Measurements from ENCODE around the gene CLCN5.
"Not testable (repeated sequence)": the region's sequence is repeated elsewhere in the genome, so short reads cannot be mapped to it uniquely, and the experiment has no call there.

Gene CLCN5

DNA sequence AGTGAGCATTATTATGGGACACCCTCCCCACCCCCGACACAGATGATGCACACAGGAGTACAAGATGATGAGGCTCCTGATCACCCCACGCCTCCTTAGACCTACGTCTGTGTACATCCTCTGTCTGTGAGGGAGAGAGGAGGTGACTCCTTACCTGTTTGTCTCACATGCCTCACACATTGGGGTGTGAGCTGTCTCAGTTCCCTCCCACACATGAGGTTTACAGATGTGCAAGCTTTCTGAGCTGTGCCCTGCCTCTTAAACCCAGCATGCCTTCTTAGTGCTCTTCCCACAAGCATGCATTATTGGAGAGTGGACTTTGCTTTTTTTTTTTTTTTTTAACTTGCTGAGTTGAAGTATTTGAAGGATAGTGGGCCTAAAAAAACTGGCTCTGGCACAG lies 76.7 kb downstream of the CLCN5 start:
- DNase-seq: no peak

GRCh38 chrX:50000937-50001542 lies 78.6 kb downstream of the CLCN5 start:
- no peak for DNase-seq

GRCh38 chrX:50002067-50002714 lies 79.8 kb downstream of the CLCN5 start:
- DNase-seq: no peak

DNA sequence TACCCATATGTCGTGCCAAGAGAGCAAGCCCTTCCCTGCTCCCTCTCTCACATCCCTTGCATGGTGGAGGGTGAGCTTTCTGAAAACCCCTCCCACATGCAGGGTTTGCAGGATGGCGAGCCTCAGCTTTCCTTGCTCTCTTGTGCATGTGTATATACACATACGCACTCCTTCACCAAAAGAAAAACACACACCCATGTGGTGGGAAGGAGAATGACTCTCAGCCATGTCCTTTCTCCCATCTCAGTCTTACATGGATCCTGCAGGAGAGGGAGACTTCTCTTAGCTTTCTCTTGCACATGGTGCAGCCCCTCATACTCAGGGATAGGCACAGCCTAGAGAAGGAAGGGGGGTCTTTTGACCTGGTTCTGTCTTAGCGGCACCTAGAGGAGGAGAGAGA lies 81.1 kb downstream of the CLCN5 start:
- no peak for DNase-seq

- DNase-seq: no peak
Measured at GRCh38 chrX:50003927-50004326, 81.5 kb downstream of the CLCN5 start.

- not testable (repeated sequence) for DNase-seq
Measured at GRCh38 chrX:50025591-50025990, 103.2 kb downstream of the CLCN5 start.

GRCh38 chrX:50035126-50035525 lies 112.7 kb downstream of the CLCN5 start:
- no peak for DNase-seq

GRCh38 chrX:50036426-50036825 lies 114.0 kb downstream of the CLCN5 start:
- DNase-seq: no peak

GRCh38 chrX:50045823-50046222 lies 123.4 kb downstream of the CLCN5 start:
- no peak for DNase-seq

GRCh38 chrX:50049228-50049627 lies 126.8 kb downstream of the CLCN5 start:
- no peak for DNase-seq

GRCh38 chrX:50054147-50054546 lies 131.8 kb downstream of the CLCN5 start:
- DNase-seq: no peak

DNA sequence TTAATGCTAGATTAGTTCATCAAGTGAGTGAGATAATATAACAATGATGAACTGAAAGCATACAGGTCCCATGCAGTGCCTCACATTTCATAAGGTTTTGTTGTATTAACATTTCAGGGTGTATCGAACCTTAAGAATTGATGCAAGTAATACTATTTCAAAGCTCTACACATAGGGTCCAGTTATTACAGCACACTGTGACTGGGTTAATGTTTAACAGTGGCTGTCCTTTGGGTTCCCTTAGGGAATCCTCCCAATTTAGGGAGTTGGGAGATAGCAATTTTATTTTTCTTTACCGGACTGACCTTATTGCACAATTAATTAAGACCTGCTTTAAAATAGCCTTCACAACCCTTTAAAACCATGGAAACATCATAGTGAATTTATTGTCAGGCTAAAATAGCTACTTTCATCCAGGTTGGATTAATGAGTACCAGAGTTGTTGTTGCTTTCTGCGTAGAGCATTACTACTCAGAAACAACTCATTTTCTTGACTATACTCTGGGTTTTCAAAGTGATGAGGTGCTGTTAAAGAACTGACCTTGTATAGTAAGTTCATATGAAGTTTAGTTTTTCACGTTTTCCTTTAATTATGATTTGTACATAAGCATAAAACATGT lies 144.0 kb downstream of the CLCN5 start:
- no peak for DNase-seq

DNA sequence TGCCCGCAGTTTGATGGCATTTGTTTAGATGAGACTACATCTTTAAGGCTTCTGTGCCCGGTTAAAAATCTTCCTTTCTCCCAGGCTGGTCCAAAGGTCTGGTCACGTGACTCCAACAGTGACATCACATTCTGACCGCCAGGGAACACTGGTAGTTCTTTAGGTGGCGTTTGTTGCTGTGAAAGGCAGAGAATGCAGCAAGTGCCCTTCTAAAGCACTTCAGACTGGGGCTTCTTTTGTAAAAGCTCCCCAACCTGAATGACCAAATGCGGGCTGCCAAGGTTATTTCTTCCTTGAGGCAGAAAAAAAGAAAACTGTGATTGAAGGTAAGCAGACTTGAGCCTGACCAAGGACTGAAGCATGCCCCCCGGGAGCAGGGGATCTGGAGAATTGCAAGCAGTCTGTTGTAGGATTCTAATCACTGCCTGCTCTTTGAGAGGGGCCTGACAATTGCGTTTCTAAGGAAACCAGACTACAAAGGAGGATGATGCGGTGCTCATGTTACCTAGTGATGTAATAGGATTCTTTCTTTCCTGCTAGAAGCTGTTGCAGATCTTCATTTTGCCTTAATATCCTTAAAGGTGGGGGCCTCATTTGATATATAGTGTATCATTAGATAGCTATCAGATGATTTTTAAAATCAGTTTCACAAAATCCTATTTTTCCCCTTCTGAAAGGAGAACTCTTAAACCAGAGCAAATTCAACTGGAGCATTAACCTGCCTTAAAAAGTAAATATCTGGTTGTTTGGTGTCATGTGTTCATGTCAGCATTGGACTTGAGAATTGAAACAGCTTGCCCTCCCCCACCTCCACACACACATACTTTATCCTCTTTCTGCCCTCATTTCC lies 145.3 kb downstream of the CLCN5 start:
- no peak for DNase-seq

- DNase-seq: no peak
Measured at GRCh38 chrX:50068285-50068563, 145.8 kb downstream of the CLCN5 start.

DNA sequence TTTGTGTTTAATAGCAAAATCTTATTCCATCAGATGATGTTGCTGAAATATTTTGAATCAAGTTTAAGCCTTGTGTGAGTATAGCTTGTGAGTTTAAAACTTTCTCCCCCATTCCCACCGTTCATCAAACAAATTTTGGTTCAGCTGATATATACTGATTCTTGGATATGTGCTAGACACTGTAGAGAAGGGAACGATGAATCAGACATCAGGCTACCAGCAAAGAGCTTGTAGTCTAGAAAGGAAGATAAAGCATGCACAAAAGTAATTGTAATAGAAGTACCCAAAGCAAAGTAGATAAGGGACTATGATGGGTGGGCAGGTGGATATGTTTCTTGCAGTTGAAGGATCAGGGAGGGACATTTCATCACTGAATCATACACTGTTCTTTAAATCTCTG lies 146.5 kb downstream of the CLCN5 start:
- no peak for DNase-seq

GRCh38 chrX:50071494-50071893 lies 149.1 kb downstream of the CLCN5 start:
- DNase-seq: no peak

- DNase-seq: no peak
Measured at GRCh38 chrX:50072110-50072509, 149.7 kb downstream of the CLCN5 start.

- DNase-seq: no peak
Measured at GRCh38 chrX:50073601-50074000, 151.2 kb downstream of the CLCN5 start.

DNA sequence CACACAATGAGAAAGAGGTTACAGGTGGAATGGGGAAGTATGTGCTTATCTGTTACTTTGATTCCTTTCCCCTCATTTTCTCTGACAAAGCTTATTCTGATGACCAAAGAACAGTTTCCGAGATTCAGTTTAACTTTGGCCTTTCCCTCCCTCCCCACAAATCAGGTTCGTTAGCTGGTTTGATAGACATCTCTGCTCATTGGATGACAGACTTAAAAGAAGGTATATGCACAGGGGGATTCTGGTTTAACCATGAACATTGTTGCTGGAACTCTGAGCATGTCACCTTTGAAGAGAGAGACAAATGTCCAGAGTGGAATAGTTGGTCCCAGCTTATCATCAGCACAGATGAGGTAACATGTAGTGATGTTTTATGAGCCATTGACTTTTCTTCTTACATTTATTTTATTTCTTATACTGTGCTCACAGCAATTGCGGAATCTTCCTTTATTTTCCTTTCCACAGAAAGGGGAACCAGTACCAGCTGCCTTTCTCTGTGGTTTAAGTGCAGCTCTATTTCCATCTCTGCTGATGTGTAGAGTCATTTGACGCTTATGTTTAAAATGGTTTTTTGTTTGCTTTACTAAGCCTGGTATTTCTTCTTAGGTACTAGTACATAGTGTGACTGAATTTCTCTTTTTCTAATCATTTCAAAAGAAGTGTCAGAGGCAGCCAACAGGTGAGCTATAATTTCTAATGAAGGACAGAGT lies 153.4 kb downstream of the CLCN5 start:
- DNase-seq: no peak

DNA sequence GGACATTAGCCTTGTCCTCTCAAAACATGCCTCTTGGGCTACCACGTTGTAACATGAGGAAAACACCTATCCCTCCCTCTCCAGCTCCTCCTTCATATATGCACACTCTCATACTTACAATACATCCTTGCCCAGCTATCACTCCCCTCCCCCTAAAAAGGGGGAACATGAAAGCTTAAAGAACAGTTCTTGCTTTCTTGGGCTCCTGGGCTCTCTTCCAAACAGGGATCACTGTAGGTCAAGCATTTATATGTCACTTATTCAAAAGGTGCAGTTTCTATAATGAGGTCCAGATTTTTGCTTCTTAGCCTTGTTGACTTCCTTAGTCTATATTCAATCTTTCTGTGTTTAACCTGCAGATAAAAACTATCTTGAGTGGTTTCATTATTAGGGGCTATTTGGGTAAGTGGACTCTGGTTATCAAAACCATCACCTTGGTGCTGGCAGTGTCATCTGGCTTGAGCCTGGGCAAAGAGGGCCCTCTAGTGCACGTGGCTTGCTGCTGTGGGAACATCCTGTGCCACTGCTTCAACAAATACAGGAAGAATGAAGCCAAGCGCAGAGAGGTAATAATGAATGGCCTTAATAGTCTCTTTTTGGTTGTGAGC lies 159.0 kb downstream of the CLCN5 start:
- DNase-seq: no peak

DNA sequence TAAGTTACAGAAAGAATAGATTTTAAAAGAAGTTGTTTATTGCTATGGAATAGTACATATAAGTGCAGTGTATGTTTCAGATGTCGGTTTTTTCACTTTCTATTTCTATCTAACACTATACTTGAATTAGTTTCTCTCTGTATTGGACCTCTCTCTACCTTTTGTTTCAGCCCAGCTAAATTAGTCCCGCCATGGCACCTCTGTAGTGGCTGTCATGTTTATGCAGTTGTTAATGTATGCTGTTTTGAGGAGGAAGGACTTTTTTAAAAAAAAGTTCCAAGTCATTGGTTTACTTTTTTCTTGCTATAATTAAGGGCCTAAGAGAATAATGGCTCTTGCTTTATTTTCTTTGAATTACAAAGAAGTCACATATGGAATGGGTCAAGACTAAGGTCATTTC lies 160.3 kb downstream of the CLCN5 start:
- DNase-seq: no peak

DNA sequence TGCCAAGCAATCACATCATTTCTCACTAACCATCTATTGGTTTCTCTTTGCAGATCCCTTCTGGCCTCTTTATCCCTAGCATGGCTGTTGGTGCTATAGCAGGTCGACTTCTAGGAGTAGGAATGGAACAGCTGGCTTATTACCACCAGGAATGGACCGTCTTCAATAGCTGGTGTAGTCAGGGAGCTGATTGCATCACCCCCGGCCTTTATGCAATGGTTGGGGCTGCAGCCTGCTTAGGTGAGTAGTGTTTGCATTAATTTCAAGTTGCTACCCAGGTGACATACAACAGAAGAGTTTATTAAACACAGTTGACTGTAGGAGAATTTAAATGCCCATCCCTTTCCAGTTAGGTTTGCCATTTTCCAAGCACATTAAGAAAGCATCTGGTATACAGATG lies 166.2 kb downstream of the CLCN5 start:
- no peak for DNase-seq

DNA sequence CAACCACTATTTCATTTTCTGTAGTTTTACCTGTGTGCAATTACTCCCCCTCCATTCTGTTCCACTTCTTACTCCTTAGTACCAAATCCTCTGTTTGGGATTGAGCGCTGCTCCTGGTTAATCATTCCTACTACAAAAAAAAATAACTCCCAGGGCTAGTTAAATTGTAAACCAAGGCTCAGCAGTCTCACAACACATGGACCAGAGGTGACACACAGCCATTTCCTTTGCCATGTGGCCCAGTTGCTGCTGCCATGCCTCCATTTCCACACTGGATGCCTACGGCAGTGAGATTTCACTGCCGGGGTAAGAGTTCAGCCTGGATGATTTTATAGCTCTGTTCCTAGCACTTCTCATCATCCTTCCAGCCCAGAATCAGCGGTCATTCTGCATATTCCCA lies 171.2 kb downstream of the CLCN5 start:
- no peak for DNase-seq

All from activated CD4-positive, alpha-beta T cell treated with anti-CD3 and anti-CD28 coated beads for 1 hour (primary cell).